ENCODE data around the gene GRIP1.

GRIP1 gene

GRCh38 chr12:66446276-66446675 lies 232.6 kb downstream of the GRIP1 start:
- no peak for DNase-seq

- no peak for DNase-seq
Measured at GRCh38 chr12:66441905-66442559, 236.8 kb downstream of the GRIP1 start.

GRCh38 chr12:66438601-66439000 lies 240.3 kb downstream of the GRIP1 start:
- no peak for DNase-seq

GRCh38 chr12:66430106-66430505 lies 248.8 kb downstream of the GRIP1 start:
- no peak for DNase-seq

GRCh38 chr12:66428870-66429269 lies 250.0 kb downstream of the GRIP1 start:
- DNase-seq = no peak

GRCh38 chr12:66428261-66428660 lies 250.6 kb downstream of the GRIP1 start:
- DNase-seq = no peak

- no peak for DNase-seq
Measured at GRCh38 chr12:66426696-66427095, 252.2 kb downstream of the GRIP1 start.

- DNase-seq = no peak
Measured at GRCh38 chr12:66423266-66423665, 255.6 kb downstream of the GRIP1 start.

- no peak for DNase-seq
Measured at GRCh38 chr12:66418908-66419307, 260.0 kb downstream of the GRIP1 start.

GRCh38 chr12:66417217-66417616 lies 261.7 kb downstream of the GRIP1 start:
- no peak for DNase-seq

GRCh38 chr12:66409195-66409871 lies 269.5 kb downstream of the GRIP1 start:
- DNase-seq = no peak

GRCh38 chr12:66405395-66405794 lies 273.5 kb downstream of the GRIP1 start:
- DNase-seq = no peak

- no peak for DNase-seq
Measured at GRCh38 chr12:66403746-66404145, 275.1 kb downstream of the GRIP1 start.

- DNase-seq = no peak
Measured at GRCh38 chr12:66399911-66400306, 279.0 kb downstream of the GRIP1 start.

GRCh38 chr12:66398931-66399910 lies 279.7 kb downstream of the GRIP1 start:
- no peak for DNase-seq

GRCh38 chr12:66397574-66398290 lies 281.1 kb downstream of the GRIP1 start:
- DNase-seq = no peak

- DNase-seq = no peak
Measured at GRCh38 chr12:66393890-66394289, 285.0 kb downstream of the GRIP1 start.

- DNase-seq = no peak
Measured at GRCh38 chr12:66392266-66392915, 286.5 kb downstream of the GRIP1 start.

GRCh38 chr12:66388517-66388916 lies 290.4 kb downstream of the GRIP1 start:
- DNase-seq = no peak

- no peak for DNase-seq
Measured at GRCh38 chr12:66387117-66387516, 291.8 kb downstream of the GRIP1 start.

- DNase-seq = no peak
Measured at GRCh38 chr12:66380769-66381535, 297.9 kb downstream of the GRIP1 start.

GRCh38 chr12:66379616-66380015 lies 299.3 kb downstream of the GRIP1 start:
- DNase-seq = no peak
